HG03108 (cell line): ENCODE results near the gene GPR137.

Experiments
- ATAC-seq: cut with Tn5 transposase; IDR thresholded peaks from one replicate; pipeline ENCODE4 v1.9.1; 2021; ENCODE audit warnings: moderate library complexity; ENCODE audit not compliant: unreplicated experiment

Gene GPR137

DNA sequence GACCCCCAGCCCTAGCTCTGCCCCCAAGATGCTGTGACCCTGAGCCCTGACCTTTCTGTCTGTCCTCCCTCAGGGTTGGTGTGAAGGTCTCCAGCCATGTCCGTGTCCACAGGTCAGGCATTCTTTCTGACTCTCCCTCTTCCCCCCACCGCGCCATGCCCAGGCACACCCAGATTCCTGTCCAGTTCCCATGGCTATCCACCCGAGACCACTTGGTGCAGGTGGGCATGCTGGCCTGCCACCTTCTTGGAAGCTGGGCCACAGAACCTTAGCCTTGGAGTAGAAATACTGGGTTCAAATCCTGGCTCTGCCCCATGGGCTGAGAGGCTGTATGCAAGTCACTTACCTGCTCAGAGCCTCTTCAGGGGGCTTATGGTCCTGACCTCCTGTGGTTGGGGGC, 36.6 kb upstream of the GPR137 start:
- no peak for ATAC-seq

DNA sequence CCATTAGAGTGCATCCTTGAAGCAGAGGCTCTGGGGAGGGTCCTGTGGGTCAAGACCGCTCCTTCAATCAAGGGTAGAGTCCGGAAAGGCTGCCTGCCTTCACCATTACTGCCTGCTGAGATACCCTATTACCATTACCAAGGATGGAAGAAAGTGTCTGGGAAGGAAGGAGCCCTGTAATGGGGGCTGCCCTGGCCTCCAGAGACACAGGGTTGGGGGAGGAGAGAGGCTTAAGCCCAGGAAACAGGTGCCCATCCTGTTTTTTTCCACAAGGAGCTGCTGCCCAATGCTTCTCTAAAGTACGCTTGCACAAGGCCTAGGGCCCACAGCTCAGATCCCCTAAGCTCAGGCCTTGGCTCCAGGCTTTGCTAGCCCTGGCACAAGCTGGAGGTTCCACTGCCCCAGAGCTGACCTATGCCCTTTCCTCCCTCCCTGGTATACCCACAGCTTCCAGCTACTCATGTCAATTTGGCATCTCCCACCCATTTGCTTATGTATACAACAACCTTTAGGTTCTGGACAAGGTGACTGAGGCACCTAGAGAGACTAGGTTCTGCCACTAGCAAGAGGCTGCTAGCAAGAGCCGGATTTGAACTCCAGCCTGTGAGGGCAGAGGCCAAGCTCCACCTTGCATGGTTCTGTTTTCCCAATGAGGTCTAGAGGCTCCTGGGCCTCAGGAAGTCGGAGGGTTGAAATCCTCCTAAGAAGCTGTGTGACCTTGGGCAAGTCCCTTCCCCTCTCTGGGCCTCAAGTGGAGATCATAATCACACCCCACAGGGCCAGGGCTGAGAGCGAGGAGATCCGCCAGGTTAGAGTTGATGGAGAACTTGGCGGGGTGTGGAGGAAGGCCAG, 35.9 kb upstream of the GPR137 start:
- ATAC-seq, result no peak

DNA sequence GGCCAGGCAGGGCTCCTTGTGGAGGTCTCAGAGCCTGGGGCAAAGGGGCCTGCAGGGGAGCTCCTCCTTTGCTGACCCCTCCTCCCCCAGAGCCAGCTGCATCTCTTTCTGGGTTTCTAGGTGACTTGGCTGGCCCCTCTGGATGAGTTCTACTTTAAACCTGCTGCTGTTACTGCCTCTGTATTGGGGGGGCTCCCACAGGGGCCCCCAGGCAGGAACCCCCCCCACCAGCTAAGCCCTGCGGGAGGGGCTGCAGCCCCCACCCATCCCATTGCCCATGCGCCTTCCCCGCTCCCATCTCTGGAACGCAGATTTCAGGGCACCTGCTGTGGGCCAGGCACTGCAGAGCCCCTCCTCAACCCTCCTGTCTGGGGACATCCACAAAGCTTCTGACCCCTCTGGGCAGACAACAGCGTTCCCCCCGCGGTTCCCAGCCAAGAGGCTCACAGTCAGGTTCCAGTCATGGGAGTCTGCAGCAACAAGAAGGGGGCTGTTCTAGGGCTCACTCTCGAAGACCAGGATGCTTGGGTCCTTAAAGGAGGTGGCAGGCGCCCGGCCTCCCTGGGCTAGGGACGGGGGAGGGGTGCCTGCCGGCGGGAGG, 35.1 kb upstream of the GPR137 start:
- ATAC-seq, result no peak

DNA sequence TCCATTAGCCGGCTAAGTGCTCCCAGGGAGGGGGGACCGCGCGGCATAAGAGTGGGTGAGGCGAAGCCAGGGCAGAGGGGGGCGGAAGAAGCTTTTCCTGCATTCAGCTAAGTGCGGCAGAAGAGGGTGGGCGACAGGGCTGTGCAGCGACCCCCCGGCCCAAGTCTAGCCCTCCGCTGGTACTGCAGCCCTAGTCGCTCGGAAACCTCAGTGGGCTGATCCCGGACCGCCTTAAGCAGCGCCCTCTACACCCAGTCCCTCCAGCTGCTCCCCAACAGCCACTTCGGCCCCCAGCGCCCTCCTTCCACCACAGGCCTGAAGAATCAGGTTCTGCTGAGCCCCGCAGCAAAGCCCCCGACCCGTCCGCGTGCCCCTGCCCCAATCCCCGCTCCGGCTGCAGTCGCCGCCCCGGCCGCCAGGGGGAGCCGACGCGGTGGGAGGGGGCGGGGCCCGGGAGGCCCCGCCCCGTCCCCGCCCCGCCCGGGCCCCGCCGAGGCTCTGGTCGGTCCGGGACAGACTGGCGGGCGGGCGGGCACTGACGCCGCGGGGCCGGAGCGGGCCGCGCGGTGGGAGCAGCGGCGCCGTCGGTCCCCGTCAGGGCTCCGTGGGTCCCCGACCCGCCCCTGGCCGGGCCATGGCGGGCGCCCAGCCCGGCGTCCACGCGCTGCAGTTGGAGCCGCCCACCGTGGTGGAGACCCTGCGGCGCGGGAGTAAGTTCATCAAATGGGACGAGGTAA, 34.5 kb upstream of the GPR137 start, which contains the start of gene PLCB3:
Gene PLCB3, plus strand, starts transcription at position 515 of the 737 bp plus-strand sequence. Its CDS starts 120 bp downstream, at position 635.
- peak; percentile 33 for ATAC-seq

DNA sequence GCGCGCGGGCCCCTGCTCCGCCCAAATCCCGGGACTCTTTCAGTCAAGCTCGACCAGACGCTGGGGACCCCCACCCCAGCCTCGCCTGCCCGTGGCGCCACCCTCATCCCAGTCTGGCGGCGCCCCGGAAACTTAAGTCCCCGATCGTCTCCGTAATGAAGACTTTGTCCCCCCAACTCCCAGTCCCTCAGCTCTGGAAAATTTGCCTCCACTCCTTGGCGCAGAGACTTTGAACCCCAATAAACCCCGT, 34.0 kb upstream of the GPR137 start:
- ATAC-seq, result no peak

DNA sequence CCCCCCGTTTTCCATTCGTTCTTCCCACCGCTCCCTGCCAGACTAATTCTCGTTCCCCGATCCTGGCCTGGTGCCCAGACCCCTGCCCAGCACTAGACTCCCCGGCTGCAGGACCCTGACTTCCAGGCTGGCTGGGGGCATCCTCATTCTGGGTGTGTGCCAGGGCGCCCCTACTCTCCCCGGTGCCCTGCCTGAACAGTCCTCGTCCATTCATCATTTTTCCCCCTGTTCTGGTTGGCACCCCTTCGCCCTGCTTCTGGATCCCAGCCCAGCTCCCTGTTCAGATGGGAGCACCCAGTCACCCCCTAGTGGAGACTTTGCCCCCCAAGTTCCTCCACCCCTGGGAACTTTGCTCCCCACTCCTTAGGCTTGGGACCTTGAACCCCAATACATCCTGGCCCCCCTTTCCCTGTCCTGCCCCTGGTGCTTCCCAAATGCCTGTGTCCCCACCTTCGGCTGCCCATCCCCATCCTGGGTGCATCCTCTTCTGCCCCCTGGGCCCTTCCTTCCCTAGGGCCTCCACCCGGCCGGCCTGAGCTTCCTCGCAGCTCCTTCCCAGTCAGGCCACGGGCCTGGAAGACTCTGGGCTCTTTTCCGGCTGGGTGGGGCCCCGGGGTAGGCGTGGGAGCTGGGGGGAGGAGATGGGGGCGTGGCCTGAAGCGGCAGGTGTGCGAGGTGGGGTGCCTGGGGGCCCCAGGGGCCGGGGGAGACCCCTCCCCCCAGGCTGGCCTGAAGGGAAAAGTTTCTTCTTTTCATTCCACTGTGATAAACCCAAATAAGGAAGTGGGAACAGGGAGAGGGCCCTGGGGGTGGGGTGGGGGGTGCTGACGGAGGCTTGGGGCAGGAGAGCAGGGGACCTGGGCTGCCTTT, 33.4 kb upstream of the GPR137 start:
- no peak for ATAC-seq

DNA sequence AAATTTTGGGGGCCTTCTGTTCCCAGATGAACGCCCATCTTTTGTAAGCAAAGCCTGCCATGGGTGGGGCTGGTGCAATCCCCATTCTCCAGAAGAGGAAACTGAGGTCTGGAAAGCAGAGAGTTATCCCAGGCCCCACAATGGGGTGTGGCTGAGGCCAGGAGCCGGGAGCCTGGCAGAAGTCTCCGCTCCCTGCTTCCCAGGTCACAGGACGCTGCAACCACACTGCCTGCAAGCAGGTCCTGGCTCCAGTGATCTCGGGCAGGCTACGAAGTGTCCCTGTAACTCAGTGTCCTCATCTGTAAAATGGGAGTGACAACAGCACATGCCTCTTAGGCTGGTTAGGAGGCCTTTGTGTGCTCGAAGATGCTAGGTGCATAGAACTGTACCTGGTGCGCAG, 32.6 kb upstream of the GPR137 start:
- ATAC-seq, result no peak

DNA sequence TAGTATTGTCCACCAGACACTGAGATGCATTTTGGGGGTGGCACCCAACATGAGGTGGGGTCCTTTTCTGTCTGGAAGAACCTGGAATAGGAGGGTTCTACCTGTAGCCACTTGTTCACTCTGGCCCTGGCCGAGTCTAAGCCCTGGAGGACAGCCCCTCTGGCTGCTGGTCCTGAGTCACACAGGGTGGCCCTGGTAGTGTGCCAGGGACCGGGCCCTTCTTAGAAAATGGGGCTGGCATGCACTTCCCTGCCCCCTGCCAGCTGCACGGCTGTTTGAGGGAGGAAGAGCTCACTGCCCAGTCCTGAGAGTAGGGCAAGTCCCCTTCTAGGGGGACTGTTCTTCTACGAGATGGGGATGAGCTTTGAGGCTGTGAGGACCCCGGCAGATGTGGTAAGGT, 32.2 kb upstream of the GPR137 start:
- ATAC-seq, result no peak

DNA sequence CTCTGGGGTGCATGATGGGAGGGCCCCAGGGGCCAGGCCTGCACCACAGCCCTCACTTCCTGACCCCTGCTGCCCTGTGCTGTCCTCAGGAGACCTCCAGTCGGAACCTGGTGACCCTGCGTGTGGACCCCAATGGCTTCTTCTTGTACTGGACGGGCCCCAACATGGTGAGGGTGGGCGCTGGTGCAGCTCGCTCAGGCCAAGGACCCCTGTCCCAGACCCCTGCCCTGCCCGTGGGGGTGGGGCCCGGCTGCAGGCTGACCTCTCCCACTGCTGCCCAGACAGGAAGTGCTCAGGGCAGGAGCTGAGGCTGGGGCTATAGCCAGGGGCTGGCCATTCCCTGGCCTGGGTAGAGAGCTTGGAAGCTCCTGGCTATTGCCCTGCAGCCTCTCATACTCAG, 31.3 kb upstream of the GPR137 start:
- ATAC-seq, result no peak

DNA sequence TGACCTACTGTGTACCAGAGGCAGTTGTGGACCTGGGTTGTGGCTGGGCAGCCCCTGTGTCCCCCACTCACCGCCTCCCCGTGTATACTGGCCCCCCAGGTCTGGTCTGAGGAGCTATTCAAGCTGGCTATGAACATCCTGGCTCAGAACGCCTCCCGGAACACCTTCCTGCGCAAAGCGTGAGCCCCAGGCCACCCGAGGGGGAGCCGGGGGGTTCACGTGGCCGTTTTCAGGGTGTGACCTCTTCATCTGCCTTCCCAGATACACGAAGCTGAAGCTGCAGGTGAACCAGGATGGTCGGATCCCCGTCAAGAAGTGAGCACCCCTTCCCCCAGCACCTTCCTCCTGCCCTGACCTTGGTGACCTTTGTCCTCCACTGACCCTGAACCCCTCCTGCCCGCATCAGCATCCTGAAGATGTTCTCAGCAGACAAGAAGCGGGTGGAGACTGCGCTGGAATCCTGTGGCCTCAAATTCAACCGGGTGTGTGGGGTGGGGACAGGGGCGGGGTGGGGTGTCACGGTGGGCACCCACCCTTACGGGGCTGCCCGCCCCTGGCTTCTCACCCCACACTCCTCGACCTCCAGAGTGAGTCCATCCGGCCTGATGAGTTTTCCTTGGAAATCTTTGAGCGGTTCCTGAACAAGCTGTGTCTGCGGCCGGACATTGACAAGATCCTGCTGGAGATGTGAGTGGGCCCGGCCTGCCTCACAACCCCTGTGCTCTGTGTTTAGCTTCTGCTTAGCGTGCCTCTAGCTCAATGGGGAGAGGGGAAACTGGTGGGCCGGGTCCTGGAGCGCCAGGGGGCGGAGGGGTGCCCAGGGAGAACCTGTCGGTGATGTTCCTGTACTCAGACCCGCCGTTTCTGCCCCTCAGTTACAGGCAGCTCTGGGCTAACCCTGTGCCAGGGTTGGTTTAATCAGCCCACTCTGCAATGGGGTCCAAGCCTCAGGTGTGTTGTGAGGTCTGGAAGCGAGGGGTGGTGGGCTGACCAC, 30.2 kb upstream of the GPR137 start:
- no peak for ATAC-seq

DNA sequence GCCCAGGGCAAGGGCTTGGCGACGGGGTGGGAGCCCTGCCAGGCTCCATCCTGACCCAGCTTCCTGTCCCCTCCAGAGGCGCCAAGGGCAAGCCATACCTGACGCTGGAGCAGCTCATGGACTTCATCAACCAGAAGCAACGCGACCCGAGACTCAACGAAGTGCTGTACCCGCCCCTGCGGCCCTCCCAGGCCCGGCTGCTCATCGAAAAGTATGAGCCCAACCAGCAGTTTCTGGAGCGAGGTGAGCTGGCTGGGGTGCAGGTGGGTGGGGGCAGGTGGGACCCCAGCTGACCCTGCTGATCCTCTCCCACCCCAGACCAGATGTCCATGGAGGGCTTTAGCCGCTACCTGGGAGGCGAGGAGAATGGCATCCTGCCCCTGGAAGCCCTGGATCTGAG, 29.3 kb upstream of the GPR137 start:
- ATAC-seq, result no peak

DNA sequence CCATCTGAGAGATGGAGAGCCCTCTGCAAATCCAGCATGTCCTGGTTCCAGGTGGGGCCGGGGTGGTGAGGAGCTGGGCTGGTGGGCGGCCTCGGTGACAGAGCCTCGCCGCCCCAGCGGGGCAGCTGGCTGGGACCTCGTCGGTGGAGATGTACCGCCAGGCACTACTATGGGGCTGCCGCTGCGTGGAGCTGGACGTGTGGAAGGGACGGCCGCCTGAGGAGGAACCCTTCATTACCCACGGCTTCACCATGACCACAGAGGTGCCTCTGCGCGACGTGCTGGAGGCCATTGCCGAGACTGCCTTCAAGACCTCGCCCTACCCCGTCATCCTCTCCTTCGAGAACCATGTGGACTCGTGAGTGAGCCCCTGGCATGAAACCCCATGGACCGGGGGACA, 27.3 kb upstream of the GPR137 start:
- ATAC-seq, result no peak

DNA sequence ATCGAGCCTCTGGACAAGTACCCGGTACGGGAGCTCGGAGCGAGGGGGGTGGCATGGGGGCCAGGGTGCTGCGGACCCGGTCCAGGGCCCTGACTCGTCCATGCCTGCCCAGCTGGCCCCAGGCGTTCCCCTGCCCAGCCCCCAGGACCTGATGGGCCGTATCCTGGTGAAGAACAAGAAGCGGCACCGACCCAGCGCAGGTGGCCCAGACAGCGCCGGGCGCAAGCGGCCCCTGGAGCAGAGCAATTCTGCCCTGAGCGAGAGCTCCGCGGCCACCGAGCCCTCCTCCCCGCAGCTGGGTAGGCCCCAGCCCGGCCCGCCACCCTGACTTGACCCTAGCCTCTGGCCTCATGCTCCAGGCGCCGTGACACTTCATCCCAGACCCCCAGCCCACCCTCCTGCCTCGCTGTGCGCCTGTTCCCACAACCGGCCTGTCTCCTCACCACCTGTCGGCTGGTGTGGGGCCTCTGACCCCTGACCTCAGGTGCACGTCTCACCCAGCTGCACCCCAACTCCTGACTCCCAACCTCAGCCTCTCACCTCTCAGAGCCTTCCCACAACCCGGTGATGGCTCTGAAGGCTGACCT, 26.6 kb upstream of the GPR137 start:
- ATAC-seq, result no peak

DNA sequence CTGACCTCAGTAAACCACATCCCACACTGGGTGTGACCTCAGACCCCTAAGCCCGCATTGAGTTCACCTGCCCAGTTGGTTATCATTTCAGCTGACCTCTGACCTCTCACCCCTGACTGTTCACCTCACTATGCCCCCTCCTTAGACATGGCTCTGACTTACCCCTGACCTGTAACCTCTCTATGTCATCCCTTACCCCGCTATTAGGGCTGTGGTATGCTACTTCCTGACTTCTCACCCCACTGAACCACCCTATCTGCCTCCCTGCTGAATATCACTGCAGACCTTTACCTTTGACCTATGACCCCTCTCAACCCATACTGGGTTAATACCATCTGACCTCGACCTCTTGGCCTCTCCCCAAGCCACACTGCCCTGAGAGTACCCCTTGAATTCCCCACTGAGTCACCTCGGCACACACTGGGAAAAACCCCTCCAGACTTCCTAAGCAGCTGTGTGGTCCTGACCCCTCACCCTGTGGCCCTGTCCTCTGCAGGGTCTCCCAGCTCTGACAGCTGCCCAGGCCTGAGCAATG, 26.0 kb upstream of the GPR137 start:
- ATAC-seq, result no peak

DNA sequence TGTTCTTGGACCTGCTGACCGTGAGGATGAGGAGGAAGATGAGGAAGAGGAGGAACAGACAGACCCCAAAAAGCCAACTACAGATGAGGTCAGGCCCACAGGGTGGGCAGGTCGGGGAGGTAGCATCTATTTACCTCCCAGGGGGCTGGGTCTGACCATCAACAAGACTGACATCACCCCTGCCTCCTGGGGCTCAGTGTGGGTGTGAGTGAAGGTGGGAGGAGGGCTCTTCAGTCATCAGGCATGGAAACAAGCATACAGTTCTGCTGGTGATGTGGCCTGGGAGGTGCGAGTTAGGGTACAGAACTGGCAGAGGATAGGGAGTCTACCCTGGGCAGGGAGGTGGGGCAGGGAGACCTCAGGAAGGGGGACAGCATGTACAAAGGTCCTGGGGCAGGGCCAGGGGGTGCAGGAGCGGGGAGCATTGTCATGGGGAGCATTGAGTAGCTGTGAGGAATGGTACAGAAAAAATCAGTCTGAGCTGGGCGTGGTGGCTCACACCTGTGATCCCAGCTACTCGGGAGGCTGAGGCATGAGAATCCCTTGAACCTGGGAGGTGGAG, 25.4 kb upstream of the GPR137 start:
- no peak for ATAC-seq

DNA sequence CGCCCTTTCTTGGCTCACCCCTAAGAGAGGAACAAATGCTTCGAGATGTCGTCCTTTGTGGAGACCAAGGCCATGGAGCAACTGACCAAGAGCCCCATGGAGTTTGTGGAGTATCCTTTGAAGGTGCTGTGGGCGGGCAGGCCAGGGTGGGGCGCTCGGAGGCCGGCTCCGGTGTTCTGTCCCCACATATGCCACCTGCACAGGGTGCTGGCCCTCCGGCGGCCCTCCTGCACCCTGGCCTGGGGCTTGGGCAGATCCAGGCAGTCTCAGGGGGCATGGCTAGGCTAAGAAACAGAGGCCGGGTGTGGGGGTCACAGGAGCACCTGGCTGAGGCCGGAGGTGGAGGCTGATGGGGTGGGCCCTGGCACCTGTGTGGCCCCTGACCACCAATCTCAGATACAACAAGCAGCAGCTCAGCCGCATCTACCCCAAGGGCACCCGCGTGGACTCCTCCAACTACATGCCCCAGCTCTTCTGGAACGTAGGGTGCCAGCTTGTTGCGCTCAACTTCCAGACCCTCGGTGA, 24.0 kb upstream of the GPR137 start:
- ATAC-seq, result no peak

DNA sequence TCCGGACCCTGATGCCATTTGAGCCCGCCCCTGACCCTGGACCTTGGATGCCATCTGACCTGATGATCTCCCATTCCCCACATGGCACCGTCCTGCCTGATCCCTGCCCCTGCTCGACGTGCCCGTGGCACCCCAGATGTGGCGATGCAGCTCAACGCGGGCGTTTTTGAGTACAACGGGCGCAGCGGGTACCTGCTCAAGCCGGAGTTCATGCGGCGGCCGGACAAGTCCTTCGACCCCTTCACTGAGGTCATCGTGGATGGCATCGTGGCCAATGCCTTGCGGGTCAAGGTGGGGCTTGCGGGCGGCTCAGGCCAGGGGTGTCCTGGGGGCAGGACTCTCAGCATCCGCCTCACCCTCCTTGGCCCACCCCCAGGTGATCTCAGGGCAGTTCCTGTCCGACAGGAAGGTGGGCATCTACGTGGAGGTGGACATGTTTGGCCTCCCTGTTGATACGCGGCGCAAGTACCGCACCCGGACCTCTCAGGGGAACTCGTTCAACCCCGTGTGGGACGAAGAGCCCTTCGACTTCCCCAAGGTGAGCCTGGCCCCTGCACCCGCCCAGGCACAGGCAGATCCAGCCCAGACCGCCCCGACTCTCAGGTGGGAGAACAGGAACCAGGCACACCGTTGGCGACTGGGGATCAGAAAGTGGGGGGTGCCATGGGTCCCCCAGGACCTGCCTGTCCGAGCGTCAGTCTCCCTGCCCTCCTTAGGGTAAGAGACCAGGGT, 23.2 kb upstream of the GPR137 start:
- ATAC-seq, result no peak
